MCF 10A (cell line): ENCODE data around the gene LTK. TPM values are rescaled to one million over a fixed set of nuclear protein-coding genes. Genes with fewer than 3 reads are reported as not detected.

ENCODE experiments used
- BruUV-seq: library from RNA; stranded (reverse); fragments of 400-500 nt; replicated peaks from 2 replicates; lab custom pipeline; 2021; lab: Mats Ljungman, UMichigan
- CTCF ChIA-PET: fragments of 300-600 bp; sonication (Branson Sonifier 250); formaldehyde crosslinking; extraction: SDS; loops from one replicate; lab custom pipeline; 2021; ENCODE audit warnings: antibody characterized with exemption, inconsistent platforms; lab: Yijun Ruan, JAX
- POLR2A ChIA-PET: fragments of 300-600, 350-650 bp; sonication (Branson Sonifier 250); formaldehyde crosslinking; extraction: SDS; loops from one replicate; lab custom pipeline; 2020; ENCODE audit warnings: antibody characterized with exemption, inconsistent platforms; lab: Yijun Ruan, JAX
- DNase-seq: peaks from one replicate; pipeline ENCODE4 v3.0.0-alpha.2; 2018; ENCODE audit not compliant: unreplicated experiment
- H3K27ac Mint-ChIP-seq: one replicate; pipeline ENCODE4 v1.8.0; 2022; ENCODE audit warnings: mild to moderate bottlenecking, low read depth, mixed read lengths; ENCODE audit not compliant: unreplicated experiment
- H3K27me3 Mint-ChIP-seq: one replicate; pipeline ENCODE4 v1.8.0; 2022; ENCODE audit warnings: mixed read lengths; ENCODE audit not compliant: insufficient read depth, unreplicated experiment
- H3K36me3 Mint-ChIP-seq: one replicate; pipeline ENCODE4 v1.8.0; 2022; ENCODE audit warnings: mild to moderate bottlenecking, moderate library complexity, mixed read lengths; ENCODE audit not compliant: insufficient read depth, unreplicated experiment
- H3K4me1 Mint-ChIP-seq: one replicate; pipeline ENCODE4 v1.8.0; 2022; ENCODE audit warnings: mixed read lengths; ENCODE audit not compliant: insufficient read depth, unreplicated experiment
- H3K4me3 Mint-ChIP-seq: one replicate; pipeline ENCODE4 v1.8.0; 2022; ENCODE audit warnings: mild to moderate bottlenecking, moderate library complexity, mixed read lengths; ENCODE audit not compliant: unreplicated experiment
- H3K9me3 Mint-ChIP-seq: one replicate; pipeline ENCODE4 v1.8.0; 2022; ENCODE audit warnings: mixed read lengths; ENCODE audit not compliant: unreplicated experiment
- intact Hi-C: fragments of 100-400 bp; cut with micrococcal nuclease; formaldehyde crosslinking; loops from 2 replicates; pipeline ENCODE4 v1.14.1; 2022
- total RNA-seq: library from RNA; stranded (reverse); gene quantifications from 2 replicates; pipeline ENCODE4 v1.2.3, GENCODE V29; 2022
- TF ChIP-seq, protein P1 (sequence below): fragments of 200-600 bp; IDR thresholded peaks from one replicate; pipeline ENCODE4 v1.8.0; 2022; ENCODE audit warnings: antibody characterized with exemption, mild to moderate bottlenecking; ENCODE audit not compliant: unreplicated experiment

Gene LTK
- total RNA-seq, 1 experiment from 2014 or later: not detected

DNA sequence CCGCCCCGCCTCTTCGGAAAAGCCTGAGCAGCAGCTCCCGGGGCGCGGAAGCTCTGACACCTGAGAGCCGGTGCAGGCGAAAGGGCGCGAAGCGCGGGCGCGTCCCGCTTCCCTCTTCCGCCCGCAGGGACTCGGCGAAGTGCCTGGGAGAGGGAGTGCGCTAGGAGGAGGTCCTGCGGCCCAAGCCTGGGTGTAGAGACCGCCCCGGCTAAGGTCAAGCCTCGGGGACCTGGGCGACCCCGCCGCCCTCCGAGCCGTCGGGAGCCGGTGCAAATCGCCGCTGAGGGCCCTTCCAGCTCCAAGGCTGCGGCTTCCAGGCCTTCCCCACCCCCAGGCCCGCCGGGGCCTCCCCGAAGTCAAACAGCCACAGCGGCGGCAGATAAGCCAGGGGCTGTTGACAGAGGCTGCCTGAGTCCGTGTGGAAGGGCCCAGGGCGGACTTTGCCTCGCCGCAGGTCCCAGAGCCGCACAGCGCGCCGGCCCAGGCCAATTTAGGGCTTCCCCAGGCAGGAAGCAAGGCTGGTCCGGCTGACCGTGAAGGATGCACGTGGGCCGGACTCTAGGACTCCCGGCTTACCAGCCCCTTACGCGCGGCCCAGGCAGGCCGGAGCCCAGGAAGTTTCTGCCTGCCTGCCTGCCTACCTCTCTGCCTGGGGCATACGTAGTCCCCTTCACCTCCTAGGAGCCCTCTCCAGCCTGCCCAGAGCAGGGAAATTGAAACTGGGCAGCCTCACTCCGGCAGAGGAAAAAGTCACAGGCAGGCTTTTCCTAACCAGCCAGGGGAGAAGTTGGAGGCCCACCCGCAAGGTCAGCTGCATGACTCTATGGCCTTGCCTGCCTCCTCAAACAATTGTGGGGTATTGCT is 17.7 kb downstream of the LTK start:
- Mint-ChIP-seq H3K4me3 (no peak overlapping the region), H3K9me3 (no peaks in the 10 kb centered on the region), H3K27ac (no peak overlapping the region), H3K27me3 (no peaks in the 10 kb centered on the region), H3K36me3 (no peaks in the 10 kb centered on the region), H3K4me1 (peaks cover 8% of the 10 kb centered on the region)
- CTCF ChIA-PET: interaction anchor here (0.7 kb wide), 1 partner anchor 22 kb away, joined by 3 read pairs; no protein-coding TSS in a partner anchor
- TF ChIP-seq, protein P1, sequence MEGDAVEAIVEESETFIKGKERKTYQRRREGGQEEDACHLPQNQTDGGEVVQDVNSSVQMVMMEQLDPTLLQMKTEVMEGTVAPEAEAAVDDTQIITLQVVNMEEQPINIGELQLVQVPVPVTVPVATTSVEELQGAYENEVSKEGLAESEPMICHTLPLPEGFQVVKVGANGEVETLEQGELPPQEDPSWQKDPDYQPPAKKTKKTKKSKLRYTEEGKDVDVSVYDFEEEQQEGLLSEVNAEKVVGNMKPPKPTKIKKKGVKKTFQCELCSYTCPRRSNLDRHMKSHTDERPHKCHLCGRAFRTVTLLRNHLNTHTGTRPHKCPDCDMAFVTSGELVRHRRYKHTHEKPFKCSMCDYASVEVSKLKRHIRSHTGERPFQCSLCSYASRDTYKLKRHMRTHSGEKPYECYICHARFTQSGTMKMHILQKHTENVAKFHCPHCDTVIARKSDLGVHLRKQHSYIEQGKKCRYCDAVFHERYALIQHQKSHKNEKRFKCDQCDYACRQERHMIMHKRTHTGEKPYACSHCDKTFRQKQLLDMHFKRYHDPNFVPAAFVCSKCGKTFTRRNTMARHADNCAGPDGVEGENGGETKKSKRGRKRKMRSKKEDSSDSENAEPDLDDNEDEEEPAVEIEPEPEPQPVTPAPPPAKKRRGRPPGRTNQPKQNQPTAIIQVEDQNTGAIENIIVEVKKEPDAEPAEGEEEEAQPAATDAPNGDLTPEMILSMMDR: no peak
- intact Hi-C loops: no loop called here
- no peak for DNase-seq
- no TSS peak for BruUV-seq
- POLR2A ChIA-PET: interaction anchor here (0.6 kb wide), 1 partner anchor 228 kb away, joined by 4 read pairs; no protein-coding TSS in a partner anchor

DNA sequence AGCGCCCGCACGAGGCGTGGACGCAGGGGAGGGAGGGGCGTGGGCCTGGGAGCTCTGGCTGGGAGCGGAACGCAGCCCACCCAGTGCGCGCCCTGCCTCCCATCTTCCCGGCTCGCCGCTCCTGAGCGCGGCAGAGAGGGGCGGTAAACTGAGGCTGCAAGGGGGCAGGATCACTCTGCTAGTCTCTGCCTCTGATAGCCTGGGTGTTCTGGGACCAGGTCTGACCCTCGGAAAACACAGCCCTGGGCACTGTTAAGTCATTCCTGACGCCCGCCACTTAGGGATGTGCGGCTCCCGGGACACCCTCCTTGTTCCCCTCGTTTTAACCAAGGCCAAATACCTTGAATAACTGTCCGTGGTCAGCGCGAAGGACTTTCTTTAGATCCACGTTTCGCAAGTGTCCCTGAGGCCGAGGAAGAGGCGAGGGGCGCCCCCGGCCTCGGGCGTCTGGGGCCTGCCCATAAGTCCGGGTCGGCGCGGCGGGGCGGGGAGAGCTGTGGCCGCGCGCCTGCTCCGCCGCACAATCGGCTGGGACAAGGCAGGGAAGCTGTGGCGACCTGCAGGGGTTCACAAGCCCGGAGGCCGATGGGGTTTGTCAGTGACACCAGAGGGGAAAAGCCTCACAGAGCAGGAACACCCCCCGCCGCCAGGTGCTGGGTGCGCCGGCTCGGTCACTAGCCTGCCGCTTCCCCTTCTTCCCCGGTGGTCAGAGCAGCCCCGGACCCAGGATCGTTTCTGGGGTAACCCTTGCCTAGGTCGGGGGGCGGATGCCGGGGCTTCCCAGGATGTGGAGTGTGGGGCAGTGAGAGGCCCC is 18.5 kb downstream of the LTK start:
- Mint-ChIP-seq H3K27me3 (no peaks in the 10 kb centered on the region), H3K9me3 (peaks cover 5% of the 10 kb centered on the region), H3K4me3 (peak overlapping the region; percentile 72), H3K27ac (no peak overlapping the region), H3K36me3 (no peaks in the 10 kb centered on the region), H3K4me1 (peaks cover 12% of the 10 kb centered on the region)
- intact Hi-C loops: no loop called here
- TF ChIP-seq, protein P1: no peak
- ChIA-PET POLR2A (interaction anchor here (0.6 to 1.9 kb wide), 2 partner anchors 13 to 229 kb away, joined by 4 to 6 read pairs; no protein-coding TSS in a partner anchor), CTCF (interaction anchor here (0.7 kb wide), 1 partner anchor 23 kb away, joined by 3 read pairs; no protein-coding TSS in a partner anchor)
- no peak for DNase-seq
- BruUV-seq: no TSS peak

DNA sequence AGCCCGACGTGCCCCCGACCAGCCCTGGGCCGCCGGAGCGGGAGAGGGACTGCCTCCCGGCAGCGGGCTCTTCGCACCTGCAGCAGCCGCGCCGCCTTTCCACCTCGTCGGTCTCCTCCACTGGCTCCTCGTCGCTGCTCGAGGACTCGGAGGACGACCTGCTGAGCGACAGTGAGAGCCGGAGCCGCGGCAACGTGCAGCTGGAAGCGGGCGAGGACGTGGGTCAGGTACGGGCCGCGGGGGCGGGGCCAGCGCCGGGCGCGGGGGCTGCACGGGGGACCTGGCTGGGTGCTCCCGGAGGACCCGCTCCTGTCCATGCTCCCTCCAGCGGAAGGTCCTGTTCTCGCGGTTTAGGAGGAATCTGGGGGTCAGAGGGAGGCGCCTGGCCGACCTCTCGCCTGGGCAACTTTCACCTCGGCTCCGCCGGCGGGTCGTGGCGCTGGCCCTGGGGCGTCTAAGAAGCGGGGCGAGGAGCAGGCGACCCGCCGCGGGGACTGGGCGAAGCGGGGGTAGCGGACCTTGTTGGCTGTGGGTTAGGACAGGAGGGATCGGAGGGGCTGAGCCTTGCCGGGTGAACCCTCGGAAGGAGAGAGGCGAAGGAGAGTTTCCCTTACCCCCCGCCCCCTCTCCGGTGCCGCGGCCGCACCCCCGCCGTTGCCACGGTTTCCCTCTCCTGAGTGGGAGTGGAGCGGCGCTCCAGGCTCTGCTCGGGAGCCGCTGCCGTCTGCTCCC is 19.3 kb downstream of the LTK start:
- Mint-ChIP-seq H3K36me3 (no peaks in the 10 kb centered on the region), H3K9me3 (peaks cover 8% of the 10 kb centered on the region), H3K4me1 (peaks cover 14% of the 10 kb centered on the region), H3K27me3 (no peaks in the 10 kb centered on the region), H3K4me3 (peak overlapping the region; percentile 72), H3K27ac (no peak overlapping the region)
- DNase-seq: no peak
- POLR2A ChIA-PET: interaction anchor here (1.6 to 1.9 kb wide), 2 partner anchors 14 to 16 kb away, joined by 4 to 6 read pairs; no protein-coding TSS in a partner anchor
- BruUV-seq: no TSS peak
- TF ChIP-seq, protein P1: no peak
- intact Hi-C loops: no loop called here
- CTCF ChIA-PET: no interaction called here
